Measurements from ENCODE around the gene PRSS27.

DNA sequence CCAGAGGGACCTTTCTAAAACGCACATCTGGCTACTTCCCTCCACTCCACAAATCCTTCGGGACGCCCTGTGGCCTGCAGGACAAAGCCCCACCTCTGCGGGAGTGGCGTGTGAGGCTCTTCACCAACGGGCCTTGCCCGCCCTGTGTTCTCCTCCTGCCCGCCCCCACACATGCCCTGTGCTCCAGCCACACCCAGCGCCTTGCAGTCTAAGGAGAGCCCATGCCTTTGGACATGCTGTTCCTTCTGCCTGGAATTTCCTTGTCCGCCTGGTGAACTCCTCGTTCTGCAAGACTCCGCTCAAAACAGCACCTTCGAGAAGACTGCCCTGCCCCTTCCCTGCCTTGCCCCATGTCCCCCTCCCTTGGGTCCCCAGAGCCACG lies 49.6 kb upstream of the PRSS27 start:
- TF ChIP-seq, protein P1, sequence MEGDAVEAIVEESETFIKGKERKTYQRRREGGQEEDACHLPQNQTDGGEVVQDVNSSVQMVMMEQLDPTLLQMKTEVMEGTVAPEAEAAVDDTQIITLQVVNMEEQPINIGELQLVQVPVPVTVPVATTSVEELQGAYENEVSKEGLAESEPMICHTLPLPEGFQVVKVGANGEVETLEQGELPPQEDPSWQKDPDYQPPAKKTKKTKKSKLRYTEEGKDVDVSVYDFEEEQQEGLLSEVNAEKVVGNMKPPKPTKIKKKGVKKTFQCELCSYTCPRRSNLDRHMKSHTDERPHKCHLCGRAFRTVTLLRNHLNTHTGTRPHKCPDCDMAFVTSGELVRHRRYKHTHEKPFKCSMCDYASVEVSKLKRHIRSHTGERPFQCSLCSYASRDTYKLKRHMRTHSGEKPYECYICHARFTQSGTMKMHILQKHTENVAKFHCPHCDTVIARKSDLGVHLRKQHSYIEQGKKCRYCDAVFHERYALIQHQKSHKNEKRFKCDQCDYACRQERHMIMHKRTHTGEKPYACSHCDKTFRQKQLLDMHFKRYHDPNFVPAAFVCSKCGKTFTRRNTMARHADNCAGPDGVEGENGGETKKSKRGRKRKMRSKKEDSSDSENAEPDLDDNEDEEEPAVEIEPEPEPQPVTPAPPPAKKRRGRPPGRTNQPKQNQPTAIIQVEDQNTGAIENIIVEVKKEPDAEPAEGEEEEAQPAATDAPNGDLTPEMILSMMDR (conservative IDR thresholded peaks at IDR 0.05), result no peak
- TF ChIP-seq EZH2 (IDR thresholded peaks at IDR 0.05; ENCODE audit: low read depth), result no peak

Data from PC-9 (cell line).